ENCODE results near the gene IPO13.

DNA sequence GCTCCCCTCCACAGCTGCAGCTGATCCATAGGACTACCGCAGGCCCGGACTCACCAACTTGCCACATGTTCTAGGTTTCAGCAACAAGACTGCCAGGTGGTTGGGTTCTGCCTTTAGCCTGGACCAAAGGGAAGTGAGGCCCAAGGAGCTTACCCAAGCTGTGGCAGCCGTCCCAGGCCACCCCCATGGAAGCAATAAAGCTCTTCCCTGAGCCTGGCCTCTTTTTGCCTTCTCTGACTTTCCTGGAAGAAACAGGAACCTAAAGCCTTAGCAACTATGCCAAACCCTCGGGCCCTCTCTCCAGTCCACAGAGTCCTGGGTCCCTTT is 15.8 kb upstream of the IPO13 start:
- TF ChIP-seq, protein P1, sequence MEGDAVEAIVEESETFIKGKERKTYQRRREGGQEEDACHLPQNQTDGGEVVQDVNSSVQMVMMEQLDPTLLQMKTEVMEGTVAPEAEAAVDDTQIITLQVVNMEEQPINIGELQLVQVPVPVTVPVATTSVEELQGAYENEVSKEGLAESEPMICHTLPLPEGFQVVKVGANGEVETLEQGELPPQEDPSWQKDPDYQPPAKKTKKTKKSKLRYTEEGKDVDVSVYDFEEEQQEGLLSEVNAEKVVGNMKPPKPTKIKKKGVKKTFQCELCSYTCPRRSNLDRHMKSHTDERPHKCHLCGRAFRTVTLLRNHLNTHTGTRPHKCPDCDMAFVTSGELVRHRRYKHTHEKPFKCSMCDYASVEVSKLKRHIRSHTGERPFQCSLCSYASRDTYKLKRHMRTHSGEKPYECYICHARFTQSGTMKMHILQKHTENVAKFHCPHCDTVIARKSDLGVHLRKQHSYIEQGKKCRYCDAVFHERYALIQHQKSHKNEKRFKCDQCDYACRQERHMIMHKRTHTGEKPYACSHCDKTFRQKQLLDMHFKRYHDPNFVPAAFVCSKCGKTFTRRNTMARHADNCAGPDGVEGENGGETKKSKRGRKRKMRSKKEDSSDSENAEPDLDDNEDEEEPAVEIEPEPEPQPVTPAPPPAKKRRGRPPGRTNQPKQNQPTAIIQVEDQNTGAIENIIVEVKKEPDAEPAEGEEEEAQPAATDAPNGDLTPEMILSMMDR (IDR thresholded peaks at IDR 0.05; ENCODE audit: borderline replicate concordance, extremely low read depth, low read length, poor library complexity, severe bottlenecking) = no peak
- TF ChIP-seq EZH2 (IDR thresholded peaks at IDR 0.05; ENCODE audit: borderline replicate concordance, low read depth, low read length, severe bottlenecking) = no peak
